ENCODE data around the gene RIC8B. TPM values are rescaled to one million over a fixed set of nuclear protein-coding genes. Genes with fewer than 3 reads are reported as not detected.

Gene RIC8B
- total and polyA plus RNA-seq, 2 of the 8 experiments (the other 6 are each of a cell fraction or from before 2014, with no cell fraction given), result 8.2 to 25.3 TPM

DNA sequence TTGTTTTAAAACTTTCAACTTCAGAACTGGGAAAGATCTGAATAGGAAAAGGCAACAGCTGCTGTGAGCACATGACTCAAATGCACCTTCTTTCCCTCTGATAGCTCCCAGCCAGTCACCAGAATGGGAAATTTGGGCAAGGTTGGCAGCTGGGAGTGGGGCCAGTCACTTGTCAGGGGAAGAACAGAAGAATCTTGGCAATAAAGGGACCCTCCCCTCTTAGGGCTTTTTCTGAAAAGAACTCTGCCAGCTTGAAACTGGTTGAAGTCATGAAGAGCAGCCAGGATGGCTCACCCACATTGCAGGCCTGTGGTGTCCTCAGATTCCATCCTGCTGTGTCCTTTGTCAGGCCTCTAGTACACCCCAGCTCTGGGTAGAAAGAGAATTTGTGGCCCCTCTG is 10.3 kb upstream of the RIC8B start:
- Histone ChIP-seq H3K36me3 (ENCODE audit: control insufficient read depth in 2 of 4, insufficient read depth in 4 of 4, low read length in 3 of 4) (no peaks in the 10 kb centered on the region), H3K4me3 (ENCODE audit: extremely low read depth in 1 of 4, insufficient read depth in 2 of 4, low read depth in 3 of 4, low read length in 4 of 4) (no peak overlapping the region), H3K27ac (ENCODE audit: low read depth, low read length) (no peak overlapping the region), H3K14ac (ENCODE audit: insufficient read length) (no peak overlapping the region), H3K56ac (replicated peaks; ENCODE audit: insufficient read length, low read depth, low read length) (no peak overlapping the region), H2BK5ac (ENCODE audit: low read depth, low read length) (no peak overlapping the region; the same call in 1 of the 2 replicates), H2BK12ac (ENCODE audit: low read depth, low read length) (0 out of 2 replicates have a peak overlapping the region, but pooled peaks have one; percentile 3), H3K9me3 (ENCODE audit: insufficient read depth in 2 of 2, low read depth in 1 of 2, low read length in 1 of 2) (no peaks in the 10 kb centered on the region), H4K91ac (replicated peaks; ENCODE audit: insufficient read length, low read length) (no peak overlapping the region), H2AFZ (ENCODE audit: low read length) (peak overlapping the region; percentile 44; the same call in 1 of the 2 replicates), H3K4me1 (replicated peaks in 1 of 4; ENCODE audit: control insufficient read depth in 3 of 4, insufficient read depth in 4 of 4, low read length in 3 of 4) (peaks cover 8 to 39% (median 25%) of the 10 kb centered on the region in 4 experiments), H3K79me1 (ENCODE audit: low read depth, low read length) (no peaks in the 10 kb centered on the region), H3K4ac (replicated peaks; ENCODE audit: insufficient read length, low read depth, low read length) (no peak overlapping the region), H2BK15ac (ENCODE audit: low read length) (no peak overlapping the region), H2AK5ac (ENCODE audit: low read depth, low read length) (no peak overlapping the region), H3K23ac (ENCODE audit: insufficient read length) (no peak overlapping the region), H2BK120ac (replicated peaks; ENCODE audit: low read depth, low read length) (no peak overlapping the region), H3K23me2 (ENCODE audit: low read depth, low read length) (no peaks in the 10 kb centered on the region), H3K18ac (ENCODE audit: extremely low read depth, low read length) (peak overlapping the region; percentile 9; the same call in 1 of the 2 replicates), H3K9ac (replicated peaks in 1 of 4; ENCODE audit: extremely low read depth in 1 of 4, low read depth in 3 of 4, low read length in 3 of 4) (no peak overlapping the region), H3K27me3 (replicated peaks in 1 of 4; ENCODE audit: control insufficient read depth in 3 of 4, extremely low read depth in 1 of 4, insufficient read depth in 3 of 4, low read length in 3 of 4) (no peaks in the 10 kb centered on the region), H2BK20ac (ENCODE audit: low read length) (no peak overlapping the region), H4K5ac (ENCODE audit: insufficient read length, low read depth, low read length) (no peak overlapping the region), H3K4me2 (ENCODE audit: insufficient read depth in 1 of 2, low read depth in 2 of 2, low read length in 2 of 2) (no peak overlapping the region), H4K8ac (ENCODE audit: extremely low read depth, insufficient read depth, low read length) (no peak overlapping the region; the same call in 1 of the 2 replicates), H3K79me2 (ENCODE audit: control insufficient read depth in 1 of 2, insufficient read depth in 2 of 2, low read length in 2 of 2) (no peaks in the 10 kb centered on the region), H4K20me1 (replicated peaks in 1 of 2; ENCODE audit: control insufficient read depth in 1 of 2, insufficient read depth in 2 of 2, low read length in 2 of 2) (no peaks in the 10 kb centered on the region)
- FAIRE-seq, result no peak
- CTCF ChIA-PET (ENCODE audit: partially characterized antibody), result interaction anchor here (0.7 to 1.6 kb wide), 4 partner anchors 18 to 31 kb away, joined by 3 to 7 read pairs (median 4); no protein-coding TSS in a partner anchor
- POLR2A ChIA-PET (ENCODE audit: partially characterized antibody), result interaction anchor here (0.6 to 1.2 kb wide), 3 partner anchors 9 to 506 kb away, joined by 3 read pairs; no protein-coding TSS in a partner anchor
- TF ChIP-seq BCL11A (IDR thresholded peaks at IDR 0.05; ENCODE audit: low read depth in 2 of 2, low read length in 2 of 2), result no peak
- TF ChIP-seq RBBP5 (IDR thresholded peaks at IDR 0.05; ENCODE audit: borderline replicate concordance, low read depth, low read length), result no peak
- no peak for TF ChIP-seq SP4 (IDR thresholded peaks at IDR 0.05; ENCODE audit: low read length)
- no peak for TF ChIP-seq CTBP2 (IDR thresholded peaks at IDR 0.05; ENCODE audit: borderline replicate concordance, insufficient read depth, insufficient read length, low read length)
- TF ChIP-seq EGR1 (IDR thresholded peaks at IDR 0.05; ENCODE audit: borderline replicate concordance, low read depth, low read length), result no peak
- DNase-seq (ENCODE audit: low read depth in 1 of 2, low spot score in 2 of 2), result no peak
